Stimulated activated naive B cell treated with anti-CD40 and anti-IgM and Interleukin-4, amounts not matched to agents 10 μg/mL and 1 μg/mL and 100 μg/mL, for 72 hours (primary cell): Measurements from ENCODE around the gene PUM1.
"Not testable (repeated sequence)": the region's sequence is repeated elsewhere in the genome, so short reads cannot be mapped to it uniquely, and the experiment has no call there.

Source experiments
- ATAC-seq, 2 donors: fragments of 150-1000 bp; cut with Tn5 transposase; replicated peaks; 2 replicates each; pipeline ENCODE4 v1.10.0; 2021; ENCODE audit warnings: moderate library complexity in 1 of 2
- DNase-seq: peaks from one replicate; pipeline ENCODE4 v3.0.0; 2021
- H3K27ac Mint-ChIP-seq: one replicate; pipeline ENCODE4 v1.8.0; 2022; ENCODE audit warnings: mild to moderate bottlenecking, mixed read lengths
- H3K27me3 Mint-ChIP-seq, 2 donors: one replicate each; pipeline ENCODE4 v1.8.0; 2022; ENCODE audit warnings: mixed read lengths in 2 of 2
- H3K36me3 Mint-ChIP-seq, 2 donors: one replicate each; pipeline ENCODE4 v1.8.0; 2022; ENCODE audit warnings: mixed read lengths in 2 of 2, mild to moderate bottlenecking in 1 of 2
- H3K4me1 Mint-ChIP-seq, 2 donors: one replicate each; pipeline ENCODE4 v1.8.0; 2022; ENCODE audit warnings: mixed read lengths in 2 of 2, mild to moderate bottlenecking in 1 of 2
- H3K4me3 Mint-ChIP-seq, 2 donors: one replicate each; pipeline ENCODE4 v1.8.0; 2022; ENCODE audit warnings: mild to moderate bottlenecking in 2 of 2, mixed read lengths in 2 of 2, moderate library complexity in 1 of 2
- H3K9me3 Mint-ChIP-seq, 2 donors: one replicate each; pipeline ENCODE4 v1.8.0; 2022; ENCODE audit warnings: mixed read lengths in 2 of 2, mild to moderate bottlenecking in 1 of 2

PUM1 gene

GRCh38 chr1:31084782-31085569, 19.5 kb upstream of the PUM1 start:
- H3K4me3 Mint-ChIP-seq: no peak overlapping the region
- DNase-seq (no peak), ATAC-seq (no peak)
- no peaks in the 10 kb centered on the region for H3K4me1 Mint-ChIP-seq
- no peaks in the 10 kb centered on the region for H3K9me3 Mint-ChIP-seq
- no peaks in the 10 kb centered on the region for H3K36me3 Mint-ChIP-seq
- peaks cover 0 to 5% of the 10 kb centered on the region in 2 donors for H3K27me3 Mint-ChIP-seq
- no peak overlapping the region for H3K27ac Mint-ChIP-seq

GRCh38 chr1:31082385-31082784, 16.9 kb upstream of the PUM1 start:
- ATAC-seq: no peak
- no peaks in the 10 kb centered on the region for H3K4me1 Mint-ChIP-seq
- H3K9me3 Mint-ChIP-seq: no peaks in the 10 kb centered on the region
- H3K27me3 Mint-ChIP-seq: no peaks in the 10 kb centered on the region
- no peak overlapping the region for H3K4me3 Mint-ChIP-seq
- no peaks in the 10 kb centered on the region for H3K36me3 Mint-ChIP-seq
- H3K27ac Mint-ChIP-seq: no peak overlapping the region
- DNase-seq: no peak

- Mint-ChIP-seq H3K27ac (no peak overlapping the region), H3K27me3 (no peaks in the 10 kb centered on the region), H3K4me1 (peaks cover 1 to 6% of the 10 kb centered on the region in 2 donors), H3K9me3 (no peaks in the 10 kb centered on the region), H3K4me3 (no peak overlapping the region), H3K36me3 (no peaks in the 10 kb centered on the region)
- DNase-seq (no peak), ATAC-seq (no peak)
Observed at GRCh38 chr1:31073044-31073443, 7.5 kb upstream of the PUM1 start.

DNA sequence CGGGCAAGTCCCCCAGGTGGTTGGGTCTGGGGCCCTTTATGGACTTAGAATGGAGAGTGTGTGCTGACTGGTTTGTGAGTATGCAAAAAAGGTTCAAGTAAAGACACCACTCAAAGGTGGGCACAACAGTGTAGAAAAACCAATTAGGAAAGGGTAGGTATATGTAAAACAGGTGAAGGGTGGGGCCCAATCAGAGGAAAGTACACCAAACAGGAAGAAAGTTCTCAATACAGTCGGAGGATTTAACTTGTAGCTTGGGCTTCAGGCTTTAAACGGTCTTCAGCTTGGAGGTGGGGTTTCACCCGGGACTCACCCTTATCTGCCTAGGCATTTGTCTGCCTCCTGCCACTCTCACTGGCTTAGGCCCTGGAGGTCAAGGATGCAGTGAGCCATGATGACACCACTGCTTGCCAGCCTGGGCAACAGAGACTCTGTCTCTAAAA, 6.8 kb upstream of the PUM1 start:
- no peaks in the 10 kb centered on the region for H3K36me3 Mint-ChIP-seq
- ATAC-seq (peak; percentile 41 to 68), DNase-seq (no peak)
- no peaks in the 10 kb centered on the region for H3K9me3 Mint-ChIP-seq
- H3K27me3 Mint-ChIP-seq: no peaks in the 10 kb centered on the region
- peaks cover 1 to 6% of the 10 kb centered on the region in 2 donors for H3K4me1 Mint-ChIP-seq
- H3K27ac Mint-ChIP-seq: no peak overlapping the region
- H3K4me3 Mint-ChIP-seq: no peak overlapping the region

DNA sequence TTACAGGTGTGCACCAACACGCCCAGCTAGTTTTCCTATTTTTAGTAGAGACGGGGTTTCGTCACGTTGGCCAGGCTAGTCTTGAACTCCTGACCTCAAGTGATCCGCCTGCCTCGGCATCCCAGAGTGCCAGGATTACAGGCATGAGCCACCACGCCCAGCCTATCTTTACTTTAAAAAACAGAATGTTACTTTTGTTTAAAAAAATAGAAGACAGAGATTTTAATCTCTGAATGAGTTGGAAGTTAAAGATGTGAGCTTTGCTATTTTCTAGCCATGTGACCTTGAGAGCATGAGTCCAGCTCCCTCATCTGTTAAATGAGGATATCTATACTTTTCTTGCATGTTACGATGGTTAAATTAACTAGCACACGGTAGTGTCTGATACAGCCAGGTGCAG, 3.9 kb upstream of the PUM1 start:
- Mint-ChIP-seq H3K36me3 (peaks cover 6 to 12% of the 10 kb centered on the region in 2 donors), H3K27me3 (no peaks in the 10 kb centered on the region), H3K27ac (no peak overlapping the region), H3K9me3 (no peaks in the 10 kb centered on the region), H3K4me3 (no peak overlapping the region), H3K4me1 (peaks cover 1 to 6% of the 10 kb centered on the region in 2 donors)
- DNase-seq (no peak), ATAC-seq (no peak)

- Mint-ChIP-seq H3K4me3 (peak overlapping the region; percentile 94 to 99), H3K9me3 (no peaks in the 10 kb centered on the region), H3K36me3 (peaks cover 18 to 24% of the 10 kb centered on the region in 2 donors), H3K4me1 (peaks cover 7 to 20% of the 10 kb centered on the region in 2 donors), H3K27me3 (no peaks in the 10 kb centered on the region), H3K27ac (peak overlapping the region; percentile 100)
- ATAC-seq (peak; percentile 2 to 4), DNase-seq (no peak)
Observed at GRCh38 chr1:31064718-31065309, 703 bp downstream of the PUM1 start.

DNA sequence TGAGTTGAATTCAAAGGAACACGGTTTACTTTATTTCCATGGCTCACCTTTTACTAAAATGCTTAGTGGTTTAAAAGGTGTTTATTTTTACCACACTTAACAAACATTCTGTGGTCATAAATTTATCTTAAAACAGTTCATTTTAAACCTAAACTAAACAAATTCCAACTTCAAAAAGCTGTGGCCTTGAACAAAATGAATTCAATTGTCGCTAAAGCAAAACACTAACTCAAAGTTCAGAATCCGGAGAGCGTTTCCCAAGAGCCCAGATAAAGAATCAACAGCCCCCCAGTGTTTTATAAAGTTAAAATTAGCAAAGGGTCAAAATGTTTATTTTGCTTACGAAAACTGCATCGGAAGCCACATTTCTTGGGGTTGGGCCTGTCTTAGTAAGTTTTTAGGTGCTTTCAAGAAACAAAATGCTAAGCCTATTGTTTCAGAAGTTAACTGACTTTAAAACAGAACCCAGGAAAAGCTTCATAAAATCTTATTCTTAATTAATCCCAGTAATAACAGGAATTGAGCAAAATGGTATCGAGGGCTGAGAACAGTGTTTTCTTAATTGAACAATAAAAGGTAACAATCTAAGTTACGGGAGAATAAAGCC, 1.3 kb downstream of the PUM1 start:
- Mint-ChIP-seq H3K36me3 (peaks cover 21 to 26% of the 10 kb centered on the region in 2 donors), H3K4me3 (peak overlapping the region; percentile 94 to 99), H3K27ac (peak overlapping the region; percentile 100), H3K27me3 (no peaks in the 10 kb centered on the region), H3K4me1 (peaks cover 7 to 25% of the 10 kb centered on the region in 2 donors), H3K9me3 (no peaks in the 10 kb centered on the region)
- ATAC-seq (no peak), DNase-seq (no peak)

GRCh38 chr1:31063631-31064030, 1.9 kb downstream of the PUM1 start:
- no peaks in the 10 kb centered on the region for H3K9me3 Mint-ChIP-seq
- H3K36me3 Mint-ChIP-seq: peaks cover 24 to 29% of the 10 kb centered on the region in 2 donors
- no peak for DNase-seq
- no peak for ATAC-seq
- peaks cover 10 to 31% of the 10 kb centered on the region in 2 donors for H3K4me1 Mint-ChIP-seq
- H3K4me3 Mint-ChIP-seq: peak overlapping the region; percentile 94 to 99
- no peaks in the 10 kb centered on the region for H3K27me3 Mint-ChIP-seq
- no peak overlapping the region for H3K27ac Mint-ChIP-seq

DNA sequence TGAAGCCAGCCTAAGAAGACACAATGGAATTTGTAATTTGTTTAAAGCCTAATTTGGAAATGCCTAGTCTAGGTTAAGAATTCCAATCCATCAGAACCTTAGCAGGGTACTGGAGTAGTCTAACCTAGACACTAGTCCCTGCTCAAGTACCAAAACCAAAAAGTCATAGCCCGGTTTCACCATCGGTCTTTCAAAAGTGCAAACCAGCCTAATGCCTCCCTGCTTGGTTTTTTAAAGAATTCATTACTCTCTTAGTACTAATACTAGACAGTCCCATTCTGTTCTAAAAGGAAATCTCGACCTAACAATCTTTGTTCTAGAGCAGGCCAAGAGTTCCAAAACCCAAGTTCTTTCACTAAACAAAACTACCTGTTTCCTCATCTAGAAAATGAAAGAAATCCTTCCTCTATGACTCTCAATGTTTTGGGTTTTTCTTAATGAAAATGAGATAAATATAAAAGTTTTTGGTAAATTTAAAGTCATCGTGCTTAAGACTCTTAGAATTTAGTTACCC, 2.6 kb downstream of the PUM1 start:
- peaks cover 10 to 38% of the 10 kb centered on the region in 2 donors for H3K4me1 Mint-ChIP-seq

GRCh38 chr1:31062162-31062866, 3.2 kb downstream of the PUM1 start:
- not testable (repeated sequence) for H3K9me3 Mint-ChIP-seq, H3K27me3 Mint-ChIP-seq, DNase-seq, H3K27ac Mint-ChIP-seq, ATAC-seq
- peaks cover 10 to 41% of the 10 kb centered on the region in 2 donors for H3K4me1 Mint-ChIP-seq
- H3K4me3 Mint-ChIP-seq: peak overlapping the region; percentile 94 to 99
- H3K36me3 Mint-ChIP-seq: peaks cover 34 to 37% of the 10 kb centered on the region in 2 donors

More for the DNA sequence above, 2.6 kb downstream of the PUM1 start:
- ATAC-seq (no peak), DNase-seq (no peak)
- no peak overlapping the region for H3K27ac Mint-ChIP-seq
- H3K4me3 Mint-ChIP-seq: peak overlapping the region; percentile 94 to 99
- H3K36me3 Mint-ChIP-seq: peaks cover 31 to 36% of the 10 kb centered on the region in 2 donors
- no peaks in the 10 kb centered on the region for H3K9me3 Mint-ChIP-seq
- no peaks in the 10 kb centered on the region for H3K27me3 Mint-ChIP-seq

DNA sequence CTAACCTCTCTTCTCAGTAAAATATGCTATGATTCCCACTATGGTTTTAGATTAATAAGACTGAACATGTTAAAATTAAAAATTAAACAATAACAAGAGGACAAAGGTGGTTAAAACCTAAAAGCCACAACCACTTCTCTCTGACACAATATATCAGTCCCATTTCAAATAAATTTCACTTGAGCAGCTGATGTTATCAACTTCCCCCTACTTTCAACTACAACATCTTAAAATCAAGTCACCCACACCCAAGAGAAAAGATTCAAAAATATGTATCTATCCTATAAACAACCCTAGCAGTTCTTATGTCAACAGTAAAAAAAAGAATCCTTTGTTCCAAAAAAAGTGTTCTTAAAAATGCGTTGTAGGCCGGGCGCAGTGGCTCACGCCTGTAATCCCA, 7.5 kb downstream of the PUM1 start:
- Mint-ChIP-seq H3K36me3 (peaks cover 32 to 44% of the 10 kb centered on the region in 2 donors), H3K27ac (peak overlapping the region; percentile 32), H3K4me1 (peaks cover 27 to 78% of the 10 kb centered on the region in 2 donors), H3K27me3 (no peaks in the 10 kb centered on the region), H3K4me3 (peak overlapping the region in 1 of 2 donors; percentile 25), H3K9me3 (no peaks in the 10 kb centered on the region)
- ATAC-seq: no peak
- DNase-seq: no peak

GRCh38 chr1:31055953-31056352, 9.6 kb downstream of the PUM1 start:
- H3K27me3 Mint-ChIP-seq: no peaks in the 10 kb centered on the region
- H3K36me3 Mint-ChIP-seq: peaks cover 37 to 44% of the 10 kb centered on the region in 2 donors
- ATAC-seq (no peak), DNase-seq (no peak)
- H3K4me1 Mint-ChIP-seq: peaks cover 21 to 80% of the 10 kb centered on the region in 2 donors
- H3K4me3 Mint-ChIP-seq: no peak overlapping the region
- H3K27ac Mint-ChIP-seq: peak overlapping the region; percentile 11
- H3K9me3 Mint-ChIP-seq: no peaks in the 10 kb centered on the region

- ATAC-seq (no peak), DNase-seq (no peak)
- peaks cover 24 to 82% of the 10 kb centered on the region in 2 donors for H3K4me1 Mint-ChIP-seq
- H3K27ac Mint-ChIP-seq: peak overlapping the region; percentile 93
- peak overlapping the region; percentile 3 to 33 for H3K4me3 Mint-ChIP-seq
- H3K27me3 Mint-ChIP-seq: no peaks in the 10 kb centered on the region
- H3K9me3 Mint-ChIP-seq: no peaks in the 10 kb centered on the region
- peaks cover 39 to 48% of the 10 kb centered on the region in 2 donors for H3K36me3 Mint-ChIP-seq
Observed at GRCh38 chr1:31055501-31055900, 10.0 kb downstream of the PUM1 start.

DNA sequence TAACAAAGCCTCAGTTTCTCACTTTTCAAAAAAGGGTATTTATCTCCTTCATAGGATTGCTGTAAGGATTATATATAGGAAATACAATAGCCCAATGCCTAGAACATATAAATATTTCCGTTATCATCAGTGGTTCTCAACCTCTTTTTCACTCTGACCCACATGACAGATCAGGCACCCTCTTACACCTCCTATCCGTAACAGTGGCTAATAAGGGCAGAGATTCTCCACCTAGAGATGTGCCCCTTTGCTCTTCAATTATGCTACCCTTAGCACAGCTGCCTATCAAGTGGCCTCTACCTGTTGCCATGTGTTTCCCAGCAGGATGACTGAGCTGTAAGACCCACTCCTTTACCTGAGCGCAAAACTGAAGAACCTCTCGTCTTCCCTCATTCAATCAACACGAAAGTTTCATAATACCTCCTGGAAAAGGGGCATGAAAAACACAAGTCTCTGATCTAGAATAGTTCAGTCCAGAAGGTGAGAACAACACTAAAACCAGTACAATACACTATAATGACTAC, 10.5 kb downstream of the PUM1 start:
- peak; percentile 8 to 44 for ATAC-seq
- peak overlapping the region; percentile 93 for H3K27ac Mint-ChIP-seq
- peak overlapping the region; percentile 3 to 33 for H3K4me3 Mint-ChIP-seq

More for the DNA sequence above, 10.5 kb downstream of the PUM1 start:
- Mint-ChIP-seq H3K27me3 (no peaks in the 10 kb centered on the region), H3K9me3 (no peaks in the 10 kb centered on the region), H3K36me3 (peaks cover 43 to 52% of the 10 kb centered on the region in 2 donors), H3K4me1 (peaks cover 28 to 87% of the 10 kb centered on the region in 2 donors)
- DNase-seq: no peak
